WTC11 (cell line): ENCODE measurements around the gene NFKB1. TPM values are rescaled to one million over a fixed set of nuclear protein-coding genes. Genes with fewer than 3 reads are reported as not detected.

ENCODE experiments used
- ATAC-seq: fragments of 200-7000 bp; cut with Tn5 transposase; 2 replicates; pipeline ENCODE4 v1.10.0; 2021; ENCODE audit warnings: mild to moderate bottlenecking, moderate library complexity
- CTCF ChIA-PET: fragments of 300-600 bp; sonication (Branson Sonifier 250); formaldehyde crosslinking; loops from one replicate; lab custom pipeline; 2021; ENCODE audit warnings: antibody characterized with exemption; lab: Charles Lee
- POLR2A ChIA-PET: fragments of 350-600 bp; sonication (Branson Sonifier 250); formaldehyde crosslinking; loops from one replicate; lab custom pipeline; 2021; ENCODE audit warnings: antibody characterized with exemption; lab: Charles Lee
- DNase-seq: peaks from one replicate; pipeline ENCODE4 v3.0.0; 2021; ENCODE audit warnings: low spot score
- H3K27ac Mint-ChIP-seq: 2 replicates; pipeline ENCODE4 v1.8.0; 2021; ENCODE audit warnings: mixed read lengths
- H3K27me3 Mint-ChIP-seq: 2 replicates; pipeline ENCODE4 v1.8.0; 2021; ENCODE audit warnings: low read depth, mild to moderate bottlenecking, moderate library complexity, mixed read lengths
- H3K36me3 Mint-ChIP-seq: 2 replicates; pipeline ENCODE4 v1.8.0; 2021; ENCODE audit warnings: mixed read lengths
- H3K4me1 Mint-ChIP-seq: 2 replicates; pipeline ENCODE4 v1.8.0; 2022; ENCODE audit warnings: mixed read lengths
- H3K4me3 Mint-ChIP-seq: 2 replicates; pipeline ENCODE4 v1.8.0; 2021; ENCODE audit warnings: mild to moderate bottlenecking, moderate library complexity, mixed read lengths
- H3K9me3 Mint-ChIP-seq: 2 replicates; pipeline ENCODE4 v1.8.0; 2021; ENCODE audit warnings: mixed read lengths
- AR ChIP-seq: fragments of 250-450 bp; sonication (Bioruptor Pico); IDR thresholded peaks from 2 replicates; pipeline ENCODE4 v1.9.0; 2021; ENCODE audit warnings: mild to moderate bottlenecking
- CDX4 ChIP-seq: fragments of 250-450 bp; sonication (Bioruptor Pico); IDR thresholded peaks from 2 replicates; pipeline ENCODE4 v1.9.0; 2021; ENCODE audit warnings: moderate library complexity, mild to moderate bottlenecking, inconsistent platforms, borderline replicate concordance
- E2F5 ChIP-seq: sonication (generic); formaldehyde crosslinking; IDR thresholded peaks from 2 replicates; pipeline ENCODE4 v1.8.1; 2022; ENCODE audit warnings: mild to moderate bottlenecking, moderate library complexity, missing genetic modification reagents
- EMX1 ChIP-seq: fragments of 250-450 bp; sonication (Bioruptor Pico); IDR thresholded peaks from 2 replicates; pipeline ENCODE4 v1.8.0; 2021; ENCODE audit warnings: mild to moderate bottlenecking
- ETV6 ChIP-seq: sonication (generic); formaldehyde crosslinking; IDR thresholded peaks from 2 replicates; pipeline ENCODE4 v1.8.1; 2022; ENCODE audit warnings: mild to moderate bottlenecking, missing genetic modification reagents
- FOXJ3 ChIP-seq: sonication (generic); formaldehyde crosslinking; IDR thresholded peaks from 2 replicates; pipeline ENCODE4 v1.9.0; 2021; ENCODE audit warnings: missing genetic modification reagents, mild to moderate bottlenecking, borderline replicate concordance
- MLX ChIP-seq: sonication (generic); formaldehyde crosslinking; IDR thresholded peaks from 2 replicates; pipeline ENCODE4 v1.8.1; 2023; ENCODE audit warnings: mild to moderate bottlenecking, missing genetic modification reagents, moderate library complexity
- NFATC4 ChIP-seq: fragments of 250-450 bp; sonication (Bioruptor Pico); IDR thresholded peaks from 2 replicates; pipeline ENCODE4 v1.9.0; 2021; ENCODE audit warnings: mild to moderate bottlenecking
- PRDM15 ChIP-seq: sonication (generic); formaldehyde crosslinking; IDR thresholded peaks from 2 replicates; pipeline ENCODE4 v1.8.0; 2022; ENCODE audit warnings: missing genetic modification reagents
- SOX15 ChIP-seq: fragments of 250-450 bp; sonication (Bioruptor Pico); IDR thresholded peaks from 2 replicates; pipeline ENCODE4 v1.9.0; 2021; ENCODE audit warnings: mild to moderate bottlenecking
- STAT6 ChIP-seq: sonication (generic); formaldehyde crosslinking; conservative IDR thresholded peaks from 2 replicates; pipeline ENCODE4 v1.8.1; 2023; ENCODE audit warnings: mild to moderate bottlenecking, low read depth, missing genetic modification reagents, moderate library complexity
- TEAD1 ChIP-seq: sonication (generic); formaldehyde crosslinking; IDR thresholded peaks from 2 replicates; pipeline ENCODE4 v1.8.0; 2022; ENCODE audit warnings: mild to moderate bottlenecking, missing genetic modification reagents
- USF1 ChIP-seq: sonication (generic); formaldehyde crosslinking; IDR thresholded peaks from 2 replicates; pipeline ENCODE4 v1.8.0; 2022; ENCODE audit warnings: mild to moderate bottlenecking, missing genetic modification reagents
- USF2 ChIP-seq: sonication (generic); formaldehyde crosslinking; IDR thresholded peaks from 2 replicates; pipeline ENCODE4 v1.8.1; 2023; ENCODE audit warnings: mild to moderate bottlenecking, missing genetic modification reagents, moderate library complexity
- ZNF121 ChIP-seq: sonication (generic); formaldehyde crosslinking; IDR thresholded peaks from 2 replicates; pipeline ENCODE4 v1.8.0; 2023; ENCODE audit warnings: missing genetic modification reagents
- ZNF232 ChIP-seq: sonication (generic); formaldehyde crosslinking; IDR thresholded peaks from 2 replicates; pipeline ENCODE4 v1.8.0; 2022; ENCODE audit warnings: mild to moderate bottlenecking, missing genetic modification reagents
- ZNF263 ChIP-seq: sonication (generic); formaldehyde crosslinking; IDR thresholded peaks from 2 replicates; pipeline ENCODE4 v1.8.1; 2022; ENCODE audit warnings: low read depth, mild to moderate bottlenecking, moderate library complexity, missing genetic modification reagents
- ZNF423 ChIP-seq: fragments of 250-450 bp; sonication (Bioruptor Pico); IDR thresholded peaks from 2 replicates; pipeline ENCODE4 v2.1.2; 2022; ENCODE audit warnings: mild to moderate bottlenecking, moderate library complexity
- ZNF512 ChIP-seq: sonication (generic); formaldehyde crosslinking; IDR thresholded peaks from 2 replicates; pipeline ENCODE4 v1.8.1; 2022; ENCODE audit warnings: missing genetic modification reagents, borderline replicate concordance
- ZNF671 ChIP-seq: fragments of 250-450 bp; sonication (Bioruptor Pico); IDR thresholded peaks from 2 replicates; pipeline ENCODE4 v1.8.0; 2021; ENCODE audit warnings: mild to moderate bottlenecking
- total RNA-seq: library from RNA; stranded (reverse); gene quantifications from 3 replicates; pipeline ENCODE4 v1.2.3, GENCODE V29; 2021

Gene NFKB1
- total RNA-seq, 1 experiment from 2014 or later, result 5.6 TPM

GRCh38 chr4:102469806-102470205 lies 31.4 kb upstream of the NFKB1 start:
- Mint-ChIP-seq H3K27ac (no peak overlapping the region), H3K27me3 (no peaks in the 10 kb centered on the region; the same call in 1 of the 2 replicates), H3K4me1 (no peaks in the 10 kb centered on the region), H3K9me3 (peaks cover 9% of the 10 kb centered on the region), H3K4me3 (no peak overlapping the region), H3K36me3 (no peaks in the 10 kb centered on the region)
- no peak for ATAC-seq
- ChIA-PET POLR2A (no interaction called here), CTCF (no interaction called here)
- TF ChIP-seq ETV6 (CRISPR knock-in tag) (no peak), ZNF121 (CRISPR knock-in tag) (no peak), TEAD1 (no peak), ZNF232 (CRISPR knock-in tag) (no peak), ZNF671 (no peak), SOX15 (CRISPR knock-in tag) (no peak), ZNF512 (no peak), USF1 (no peak), ZNF423 (no peak), FOXJ3 (CRISPR knock-in tag) (no peak)
- no peak for DNase-seq

GRCh38 chr4:102472441-102473013 lies 28.6 kb upstream of the NFKB1 start:
- H3K4me1 Mint-ChIP-seq, result peaks cover 3% of the 10 kb centered on the region; the same call in 1 of the 2 replicates
- ChIA-PET CTCF (no interaction called here), POLR2A (no interaction called here)
- peaks cover 32% of the 10 kb centered on the region for H3K9me3 Mint-ChIP-seq
- no peak overlapping the region for H3K4me3 Mint-ChIP-seq
- DNase-seq, result no peak
- ATAC-seq, result no peak
- no peak overlapping the region for H3K27ac Mint-ChIP-seq
- peaks cover 7% of the 10 kb centered on the region for H3K36me3 Mint-ChIP-seq
- no peaks in the 10 kb centered on the region for H3K27me3 Mint-ChIP-seq
- TF ChIP-seq EMX1, result no peak
- TF ChIP-seq USF2, result no peak
- no peak for TF ChIP-seq ZNF263 (CRISPR knock-in tag)
- TF ChIP-seq AR (CRISPR knock-in tag), result no peak
- no peak for TF ChIP-seq PRDM15 (CRISPR knock-in tag)
- TF ChIP-seq CDX4 (CRISPR knock-in tag), result no peak
- no peak for TF ChIP-seq MLX (CRISPR knock-in tag)
- no peak for TF ChIP-seq STAT6 (CRISPR knock-in tag)
- TF ChIP-seq NFATC4 (CRISPR knock-in tag), result no peak
- TF ChIP-seq E2F5 (CRISPR knock-in tag), result no peak
